GM21529 (cell line): ENCODE measurements around the gene CISH.
A peak's percentile ranks its signal among the peaks of the same experiment; 100 is the strongest.

Source experiments
- ATAC-seq: cut with Tn5 transposase; IDR thresholded peaks from one replicate; pipeline ENCODE4 v1.9.1; 2021; ENCODE audit not compliant: unreplicated experiment

Gene CISH

DNA sequence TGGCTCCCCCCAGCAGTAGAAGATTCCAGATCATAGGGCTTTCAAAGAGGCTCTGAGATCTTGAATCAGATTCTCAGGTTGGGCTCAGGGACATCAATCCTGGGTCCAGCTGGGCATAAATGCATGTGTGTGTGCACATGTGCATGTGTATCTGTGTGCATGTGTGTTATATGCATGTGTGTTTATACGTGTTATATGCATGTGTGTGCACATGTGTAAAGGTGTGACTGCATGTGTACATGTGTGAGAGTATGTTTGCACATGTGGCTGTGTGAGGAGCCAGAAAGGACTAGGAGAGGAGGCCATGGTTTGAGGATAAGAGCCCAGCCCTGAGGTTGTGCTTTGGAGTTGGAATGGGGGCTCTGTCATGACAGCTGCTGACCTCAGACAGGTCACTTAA, 3.6 kb upstream of the CISH start:
- no peak for ATAC-seq

DNA sequence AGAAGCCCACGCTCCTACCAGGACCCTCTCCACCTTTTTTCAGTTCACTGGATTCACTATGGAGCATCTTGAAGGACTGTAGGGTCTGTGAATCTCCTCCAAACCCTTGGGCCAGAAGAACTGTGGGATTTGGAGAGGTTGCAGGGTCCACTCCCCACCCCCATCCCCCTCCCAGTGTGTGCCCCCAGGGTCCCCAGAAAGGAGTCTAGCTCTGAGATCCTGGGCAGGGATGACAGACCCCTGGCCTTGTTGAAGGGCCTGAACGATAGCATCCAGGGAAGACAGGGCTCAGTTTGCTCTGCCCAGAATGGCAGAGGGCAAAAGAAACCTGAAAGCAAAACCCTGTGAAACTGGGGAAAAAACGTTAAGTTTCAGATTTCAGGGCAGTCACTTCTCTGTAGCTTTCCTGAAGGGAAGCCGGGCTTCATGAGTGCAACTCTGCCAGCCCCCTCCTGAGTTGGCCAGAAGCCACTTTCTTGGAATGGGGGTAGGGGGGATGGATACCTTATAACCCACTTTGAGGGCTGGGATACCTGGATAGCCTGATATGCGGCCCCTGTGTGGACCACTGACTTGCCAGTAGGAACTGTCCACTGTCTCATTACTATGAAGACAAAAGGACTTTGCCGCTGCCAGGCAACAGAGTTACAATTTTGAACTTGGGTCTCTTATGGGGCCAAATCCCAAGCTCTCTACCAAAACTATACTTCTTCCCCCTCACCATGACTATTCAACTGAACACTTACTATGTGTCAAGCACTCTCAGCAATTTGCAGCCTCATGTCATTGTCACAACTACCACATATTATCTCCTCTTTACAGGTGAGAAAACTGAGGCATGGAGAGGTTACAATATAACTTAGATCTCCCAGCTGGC, 1.6 kb upstream of the CISH start:
- ATAC-seq = no peak

- ATAC-seq = no peak
These were observed 784 bp upstream of the CISH start for GRCh38 chr3:50612234-50612882.

GRCh38 chr3:50610992-50611463, 546 bp downstream of the CISH start:
- ATAC-seq = no peak

DNA sequence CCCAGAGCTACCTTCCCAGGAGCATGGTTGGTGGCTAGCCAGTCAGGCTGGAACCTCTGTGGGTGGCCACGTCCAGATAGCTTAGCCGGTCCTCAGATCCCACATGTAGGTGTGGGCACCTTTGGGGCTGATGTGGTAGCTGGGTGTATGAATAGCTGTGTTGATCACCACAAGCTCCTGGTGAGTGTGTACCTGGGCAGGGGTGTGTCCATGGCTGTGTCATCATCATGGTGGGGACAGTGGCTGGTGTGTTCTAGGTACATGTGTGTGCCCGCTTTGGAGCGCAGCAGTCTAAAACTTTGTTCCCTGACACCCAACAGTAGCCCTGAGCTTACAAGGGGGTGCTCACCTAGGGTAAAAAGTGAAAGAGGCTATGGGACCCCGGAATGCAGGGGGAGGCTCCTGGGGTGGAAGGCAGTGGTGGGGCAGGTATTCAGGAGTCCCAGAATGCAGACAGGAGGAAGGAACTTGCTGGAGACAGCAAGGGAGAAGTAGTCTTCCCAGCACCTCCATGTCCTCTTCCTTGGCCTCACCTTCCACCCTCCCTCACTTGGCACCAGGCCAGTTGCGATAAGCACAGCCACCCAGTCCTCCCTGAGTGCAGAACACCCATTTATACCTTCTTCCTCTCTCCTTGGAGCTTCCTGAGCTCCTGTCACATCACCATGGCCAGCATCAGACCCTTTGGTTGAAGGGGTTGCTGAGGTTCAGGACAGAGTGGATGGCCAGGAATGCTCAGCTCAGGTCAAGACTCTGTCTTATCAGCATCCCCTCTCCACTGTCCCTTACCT, 1.2 kb downstream of the CISH start:
- ATAC-seq = no peak

DNA sequence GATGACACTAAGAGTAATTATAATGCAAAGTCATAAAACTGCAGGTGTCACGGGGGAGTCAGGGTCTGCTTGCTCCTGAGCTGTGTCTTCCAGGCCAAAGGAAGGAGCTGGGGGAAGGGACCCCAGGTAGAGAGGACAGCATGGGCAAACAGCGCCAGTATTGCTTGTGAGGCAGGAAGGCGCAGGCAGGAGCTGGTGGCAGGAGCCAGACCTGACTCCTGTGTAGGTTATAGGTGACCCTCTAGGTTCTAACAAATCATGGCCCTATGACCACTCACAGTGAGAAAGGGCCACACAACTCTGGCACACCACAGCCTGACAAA, 1.9 kb downstream of the CISH start:
- no peak for ATAC-seq

DNA sequence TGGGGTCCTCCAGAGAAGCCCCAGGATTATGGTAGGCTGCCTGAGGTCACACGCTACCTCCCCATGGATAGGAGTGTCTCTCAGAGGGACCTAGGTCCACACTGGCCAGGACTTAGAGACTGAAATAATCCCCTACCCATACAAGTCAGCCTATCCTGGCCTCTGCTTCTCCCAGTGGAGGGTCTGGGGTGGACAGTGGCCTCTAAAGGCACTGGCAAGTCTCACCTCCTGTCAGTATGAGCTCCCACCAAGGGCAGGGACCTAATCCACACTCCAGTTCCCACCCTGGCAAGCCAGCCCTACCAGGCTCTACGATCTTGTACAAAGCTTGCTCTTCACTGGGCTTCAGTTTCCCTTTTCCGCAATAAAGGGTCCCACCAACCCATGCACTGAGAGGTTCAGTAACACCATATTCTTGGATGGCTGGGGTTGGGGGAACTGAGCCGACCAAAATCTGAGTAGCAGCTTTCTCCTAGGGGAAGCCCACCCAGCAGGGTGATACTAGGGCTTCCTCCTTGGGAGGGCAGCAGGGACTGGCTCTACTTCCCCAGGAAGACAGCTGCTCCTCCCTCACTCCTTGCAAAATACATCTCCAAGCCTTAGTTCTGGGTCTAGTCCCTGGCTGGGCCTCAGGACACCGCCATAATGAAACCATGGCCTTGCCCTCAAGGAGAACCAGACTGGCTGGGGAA, 2.4 kb downstream of the CISH start:
- no peak for ATAC-seq

DNA sequence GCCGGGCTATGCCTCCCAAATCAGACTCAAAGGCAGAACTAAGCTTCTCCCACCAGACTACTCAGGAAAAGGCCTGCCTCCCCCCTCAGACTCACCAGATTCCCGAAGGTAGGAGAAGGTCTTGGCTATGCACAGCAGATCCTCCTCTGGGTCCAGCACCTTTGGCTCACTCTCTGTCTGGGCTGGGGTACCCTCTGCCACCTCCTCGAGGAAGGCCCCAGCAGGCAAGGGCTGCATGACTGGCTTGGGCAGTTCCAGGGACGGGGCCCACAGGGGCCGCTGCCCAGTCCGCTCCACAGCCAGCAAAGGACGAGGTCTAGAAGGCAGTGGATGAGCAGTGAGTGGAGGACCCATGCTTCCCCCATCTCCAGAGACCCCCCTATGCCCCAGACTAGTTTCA, 3.3 kb downstream of the CISH start:
- no peak for ATAC-seq

DNA sequence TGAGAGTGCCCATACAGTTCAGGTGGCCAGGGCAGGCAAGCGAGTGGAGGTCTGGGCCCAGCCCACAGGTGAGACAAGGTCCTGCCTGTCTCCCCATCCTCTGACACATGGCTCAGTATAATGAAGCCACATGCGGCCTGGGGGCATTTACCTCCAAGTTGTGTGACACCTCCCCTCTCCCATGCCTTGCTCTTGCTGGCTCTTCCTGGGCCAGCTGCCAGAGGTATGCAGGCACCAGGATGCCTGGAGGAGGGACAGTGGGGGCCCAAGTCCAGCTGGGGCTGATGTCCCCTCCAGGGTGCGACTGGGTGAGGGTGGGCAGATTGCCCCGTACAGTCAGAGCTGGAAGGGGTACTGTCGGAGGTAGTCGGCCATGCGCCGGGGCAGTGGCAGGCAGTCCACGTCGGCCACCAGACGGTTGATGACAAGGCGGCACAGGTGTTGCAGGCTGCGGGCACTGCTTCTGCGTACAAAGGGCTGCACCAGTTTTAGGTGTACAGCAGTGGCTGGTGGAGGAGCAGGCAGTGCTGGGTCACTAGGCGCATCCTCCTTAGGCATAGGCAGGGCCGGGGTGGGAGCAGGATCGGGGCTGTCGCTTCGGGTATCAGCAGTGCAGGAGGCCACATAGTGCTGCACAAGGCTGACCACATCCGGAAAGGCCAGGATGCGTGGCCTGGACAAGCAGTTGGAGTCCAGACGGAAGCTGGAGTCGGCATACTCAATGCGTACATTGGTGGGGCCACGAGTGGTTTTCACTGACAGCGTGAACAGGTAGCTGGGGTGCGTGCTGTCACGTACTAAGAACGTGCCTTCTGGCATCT, 4.1 kb downstream of the CISH start:
- ATAC-seq = no peak

DNA sequence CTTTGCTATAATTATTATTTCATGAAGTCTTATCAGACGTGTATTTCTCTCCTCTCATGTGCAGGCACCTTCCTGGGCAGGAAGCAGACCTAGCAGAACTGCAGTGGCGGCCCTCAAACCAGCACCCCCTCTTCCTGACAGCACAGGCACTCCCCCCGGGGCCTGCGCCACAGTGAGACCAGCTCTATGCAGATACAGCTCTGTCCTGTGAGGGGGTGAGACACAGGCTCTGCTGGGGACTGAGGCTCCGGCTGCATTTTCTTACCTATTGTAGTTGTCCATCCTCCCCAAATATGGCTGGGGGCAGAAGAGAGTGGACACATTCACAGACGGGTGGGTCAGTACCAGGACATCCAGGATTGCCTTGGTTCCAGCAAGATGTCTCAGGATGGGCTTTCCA, 5.0 kb downstream of the CISH start:
- ATAC-seq = no peak

- ATAC-seq = no peak
These were observed 5.7 kb downstream of the CISH start for GRCh38 chr3:50605901-50606326.

DNA sequence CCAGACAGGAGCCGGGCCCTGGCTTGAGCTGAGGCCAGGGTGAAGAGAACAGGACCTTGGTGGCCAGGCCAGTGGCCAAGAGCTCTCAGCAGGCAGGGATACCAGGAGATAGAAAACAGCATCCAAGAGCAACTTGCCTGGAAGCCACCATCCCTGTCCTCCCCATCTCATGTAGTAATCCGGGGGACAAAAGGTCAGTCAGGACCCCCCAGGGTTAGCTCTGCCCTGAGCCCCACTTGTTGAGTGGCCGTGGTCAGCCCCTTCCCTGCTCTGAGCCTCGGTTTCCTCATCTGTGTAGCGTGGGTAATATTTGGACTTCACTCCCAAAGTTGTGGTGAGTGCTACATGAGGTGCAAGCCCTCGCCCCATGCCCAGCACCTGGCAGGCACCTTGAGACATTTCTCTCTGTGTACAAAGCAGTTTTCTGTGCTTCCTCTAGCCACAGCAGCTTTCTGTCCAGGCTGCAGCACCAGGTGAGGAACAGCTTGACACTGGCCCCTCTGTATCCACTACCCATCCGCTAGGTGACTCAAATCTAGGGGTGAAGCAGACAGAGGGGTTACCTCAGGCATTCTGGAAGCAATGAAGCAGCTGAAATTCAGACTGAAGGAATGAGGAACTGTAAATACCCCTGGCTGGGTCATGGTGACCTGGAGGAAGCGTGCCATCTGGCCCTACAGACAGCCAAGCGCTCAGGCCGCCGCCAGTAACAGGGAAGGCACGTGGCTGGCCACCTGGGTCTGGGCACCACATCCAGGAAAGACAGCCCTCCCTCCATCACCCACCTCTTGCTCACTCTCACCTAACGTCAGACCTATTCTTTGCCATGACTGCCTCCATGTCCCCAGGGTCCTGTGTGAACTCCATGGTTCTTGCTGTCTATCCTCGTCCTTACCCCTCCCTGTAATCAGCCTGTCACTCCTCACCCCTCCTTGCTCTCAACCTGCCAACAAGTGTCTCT, 6.7 kb downstream of the CISH start:
- ATAC-seq = no peak

- ATAC-seq = no peak
These were observed 7.4 kb downstream of the CISH start for GRCh38 chr3:50604110-50604621.

- no peak for ATAC-seq
These were observed 8.1 kb downstream of the CISH start for GRCh38 chr3:50603261-50604109.

DNA sequence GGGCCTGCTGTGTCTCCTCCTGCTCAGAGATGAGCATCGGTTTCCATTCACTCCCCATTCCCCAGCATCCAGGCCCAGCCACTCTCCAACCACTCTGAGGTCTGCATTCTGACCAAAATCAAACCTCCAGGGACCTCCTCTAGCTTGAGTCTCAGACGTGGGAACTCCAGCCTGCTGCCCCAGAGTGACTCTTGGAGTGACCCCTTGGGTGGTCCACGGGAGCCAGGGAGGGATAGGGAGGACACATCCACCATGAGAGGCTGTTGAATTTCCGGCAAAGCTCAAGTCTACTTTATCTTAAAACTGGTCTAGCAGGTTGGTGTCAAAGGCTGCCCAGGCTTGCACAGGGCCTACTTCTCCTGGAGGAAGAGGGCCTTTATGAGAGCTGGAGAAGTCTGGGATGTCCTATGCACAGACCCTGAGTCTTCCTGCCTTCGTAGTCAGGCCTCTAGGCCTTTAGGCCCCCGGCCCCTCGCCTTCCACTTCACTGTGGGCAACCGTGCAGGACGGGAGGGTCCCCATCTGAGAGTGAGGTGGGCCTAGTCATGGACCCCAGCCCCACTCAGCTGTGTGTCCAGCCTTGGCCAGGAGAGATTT, 8.9 kb downstream of the CISH start:
- ATAC-seq = no peak

- ATAC-seq = peak; percentile 71
These were observed 10.6 kb downstream of the CISH start for GRCh38 chr3:50600841-50601591.
